GM23248 (cell line): Measurements from ENCODE around the gene DARS1. TPM values are rescaled to one million over a fixed set of nuclear protein-coding genes. Genes with fewer than 3 reads are reported as not detected.

Experiments
- DNase-seq: peaks from one replicate; pipeline ENCODE4 v3.0.0-alpha.2; 2015
- H2AFZ ChIP-seq: fragments of 200-600 bp; sonication (generic); 2 replicates; pipeline ENCODE4 v1.6.1; 2016; ENCODE audit warnings: antibody characterized with exemption
- H3F3A ChIP-seq: fragments of 200-600 bp; sonication (generic); 2 replicates; pipeline ENCODE4 v1.6.1; 2016; ENCODE audit warnings: mild to moderate bottlenecking, antibody characterized with exemption, mixed run types; ENCODE audit not compliant: insufficient read depth
- H3K27ac ChIP-seq: fragments of 200-600 bp; sonication (generic); 2 replicates; pipeline ENCODE4 v1.5.1; 2016; ENCODE audit warnings: mild to moderate bottlenecking
- H3K27me3 ChIP-seq: fragments of 200-600 bp; sonication (generic); replicated peaks from 2 replicates; pipeline ENCODE4 v1.6.1; 2016; ENCODE audit warnings: mild to moderate bottlenecking; ENCODE audit not compliant: insufficient read depth
- H3K36me3 ChIP-seq: fragments of 200-600 bp; sonication (generic); 2 replicates; pipeline ENCODE4 v1.6.1; 2016; ENCODE audit warnings: low read depth, mild to moderate bottlenecking
- H3K4me1 ChIP-seq: fragments of 200-600 bp; sonication (generic); 2 replicates; pipeline ENCODE4 v1.6.1; 2016; ENCODE audit warnings: mild to moderate bottlenecking; ENCODE audit not compliant: insufficient read depth
- H3K4me2 ChIP-seq: fragments of 200-600 bp; sonication (generic); one replicate; pipeline ENCODE4 v1.6.1; 2016; ENCODE audit warnings: mild to moderate bottlenecking; ENCODE audit not compliant: unreplicated experiment
- H3K4me3 ChIP-seq: fragments of 200-600 bp; sonication (generic); 2 replicates; pipeline ENCODE4 v1.5.1; 2016; ENCODE audit warnings: mild to moderate bottlenecking
- H3K79me2 ChIP-seq: fragments of 200-600 bp; sonication (generic); 2 replicates; pipeline ENCODE4 v1.6.1; 2016; ENCODE audit warnings: mild to moderate bottlenecking; ENCODE audit not compliant: insufficient read depth
- H3K9ac ChIP-seq: fragments of 200-600 bp; sonication (generic); 2 replicates; pipeline ENCODE4 v1.6.1; 2016; ENCODE audit warnings: mild to moderate bottlenecking
- H3K9me2 ChIP-seq: fragments of 200-600 bp; sonication (generic); 2 replicates; pipeline ENCODE4 v1.6.1; 2016; ENCODE audit warnings: mixed run types, mild to moderate bottlenecking, moderate library complexity; ENCODE audit not compliant: insufficient read depth
- H3K9me3 ChIP-seq: fragments of 200-600 bp; sonication (generic); one replicate; pipeline ENCODE4 v1.6.1; 2017; ENCODE audit warnings: low read depth
- H4K20me1 ChIP-seq: fragments of 200-600 bp; sonication (generic); 2 replicates; pipeline ENCODE4 v1.6.0; 2016; ENCODE audit not compliant: insufficient read depth
- EZH2 ChIP-seq: fragments of 200-600 bp; sonication (generic); IDR thresholded peaks from 2 replicates; pipeline ENCODE4 v1.6.1; 2018; ENCODE audit warnings: antibody characterized with exemption, mild to moderate bottlenecking; ENCODE audit not compliant: insufficient read depth, poor library complexity, severe bottlenecking
- EZH2phosphoT487 ChIP-seq: fragments of 200-600 bp; sonication (generic); IDR thresholded peaks from 2 replicates; pipeline ENCODE4 v1.6.1; 2018; ENCODE audit warnings: antibody characterized with exemption, moderate library complexity, mild to moderate bottlenecking, low read depth; ENCODE audit not compliant: insufficient read depth
- WGBS, 2 experiments: methylation state at CpG; one replicate each; pipeline ENCODE4 v1.1.6; 2015 to 2017; ENCODE audit warnings: low lambda C conversion rate in 2 of 2, low coverage in 1 of 2; ENCODE audit errors: missing lambda C conversion rate in 2 of 2; 5-methylcytosine and 5-hydroxymethylcytosine counted together
- in situ Hi-C: fragments of 300-500 bp; cut with MboI; formaldehyde crosslinking; loops from 2 replicates; pipeline ENCODE4 v1.15.0; 2020
- polyA plus RNA-seq: library from polyadenylated mRNA; unstranded; fragments of >200 nt; fragmentation: Nextera tagmentation; extraction: Ambion mirVana; gene quantifications from 2 replicates; pipeline ENCODE4 v1.2.1, GENCODE V29; 2016
- total RNA-seq: library from RNA; depleted of rRNA; stranded (reverse); fragments of >200 nt; shearing (Covaris generic); gene quantifications from 2 replicates; pipeline ENCODE4 v1.2.3, GENCODE V29; 2014

The DARS1 gene
- total and polyA plus RNA-seq, 2 experiments from 2014 or later = 109 to 121 TPM

DNA sequence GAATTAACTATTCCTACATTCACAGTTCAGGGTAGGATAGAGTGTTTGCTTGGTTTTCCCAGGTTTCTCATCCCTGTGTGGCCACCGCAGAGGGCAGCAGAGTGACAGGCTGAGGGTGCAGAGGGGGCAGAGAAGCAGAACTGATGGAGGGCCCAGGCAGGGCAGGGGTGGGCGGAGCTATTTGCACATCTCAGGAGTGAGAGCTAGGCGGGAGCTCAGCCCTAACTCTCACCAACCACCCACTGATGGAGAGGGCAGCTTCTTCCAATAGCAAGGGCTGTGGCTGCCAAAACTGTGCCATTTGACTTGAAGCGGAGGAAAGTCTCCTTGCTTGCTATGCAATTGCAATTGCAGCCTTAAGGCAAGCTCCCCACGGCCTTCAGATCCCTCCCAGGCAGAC, 12.0 kb upstream of the DARS1 start:
- H3K4me2 ChIP-seq = no peak overlapping the region
- no peaks in the 10 kb centered on the region for H3K27me3 ChIP-seq
- no peaks in the 10 kb centered on the region for H3K9me2 ChIP-seq
- no peaks in the 10 kb centered on the region for H3F3A ChIP-seq
- no peaks in the 10 kb centered on the region for H3K36me3 ChIP-seq
- in situ Hi-C loops = no loop called here
- H3K79me2 ChIP-seq = no peaks in the 10 kb centered on the region
- H3K4me1 ChIP-seq = no peaks in the 10 kb centered on the region
- no peak overlapping the region for H2AFZ ChIP-seq
- DNase-seq = no peak
- no peak overlapping the region for H3K27ac ChIP-seq
- no peaks in the 10 kb centered on the region for H3K9me3 ChIP-seq
- H3K9ac ChIP-seq = no peak overlapping the region
- H4K20me1 ChIP-seq = no peaks in the 10 kb centered on the region
- 58 to 62% methylated on average over 5 of the region's 5 CpGs for WGBS, 2 experiments
- no peak overlapping the region for H3K4me3 ChIP-seq
- no peak for TF ChIP-seq EZH2
- no peak for TF ChIP-seq EZH2phosphoT487

DNA sequence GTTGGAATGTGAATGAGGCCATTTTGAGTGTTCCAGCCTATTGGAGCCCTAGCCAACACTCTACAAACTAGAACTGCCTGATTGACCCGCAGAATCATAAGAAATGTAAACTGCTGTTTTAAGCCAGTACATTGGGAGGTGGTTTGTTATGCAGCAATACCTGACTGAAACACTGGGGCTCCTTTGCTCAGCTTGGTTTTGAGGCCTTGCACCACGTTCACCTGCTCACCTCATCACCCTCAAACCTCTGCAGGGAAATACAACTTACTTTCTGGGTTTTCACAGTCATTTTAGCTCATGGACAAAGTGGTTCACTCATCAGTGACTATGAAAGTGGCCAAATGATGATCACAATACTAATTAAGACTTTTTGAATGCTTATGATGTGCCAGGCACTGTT, 10.9 kb upstream of the DARS1 start:
- no peak overlapping the region for H3K4me3 ChIP-seq
- no peaks in the 10 kb centered on the region for H3K79me2 ChIP-seq
- H3K27ac ChIP-seq = no peak overlapping the region
- H3K9me2 ChIP-seq = no peaks in the 10 kb centered on the region
- no peak overlapping the region for H2AFZ ChIP-seq
- H3K9me3 ChIP-seq = no peaks in the 10 kb centered on the region
- no peaks in the 10 kb centered on the region for H3F3A ChIP-seq
- no peak for TF ChIP-seq EZH2phosphoT487
- no peak for TF ChIP-seq EZH2
- H3K9ac ChIP-seq = no peak overlapping the region
- WGBS, 2 experiments = 48 to 51% methylated on average over 2 of the region's 2 CpGs
- H4K20me1 ChIP-seq = no peaks in the 10 kb centered on the region
- in situ Hi-C loops = no loop called here
- no peak for DNase-seq
- no peaks in the 10 kb centered on the region for H3K36me3 ChIP-seq
- no peaks in the 10 kb centered on the region for H3K4me1 ChIP-seq
- H3K27me3 ChIP-seq = no peaks in the 10 kb centered on the region
- H3K4me2 ChIP-seq = no peak overlapping the region

DNA sequence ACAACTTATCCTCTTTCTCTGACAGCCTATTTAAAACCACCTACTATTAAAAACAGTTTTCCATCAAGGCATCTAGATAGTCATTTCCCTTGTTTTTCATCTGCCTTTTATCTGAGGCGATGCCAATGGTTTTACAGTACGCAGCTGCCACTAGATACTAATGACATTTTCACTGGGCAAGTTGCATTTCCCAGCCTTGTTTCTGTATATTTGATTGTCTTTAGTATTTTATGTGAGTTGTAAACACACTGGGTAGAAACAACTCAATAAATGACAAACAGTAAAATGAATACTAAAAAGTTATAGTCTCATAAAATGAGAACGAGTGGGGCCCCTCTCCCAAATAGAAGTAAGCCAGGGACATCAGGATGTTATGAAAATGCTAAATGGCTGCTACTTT, 8.9 kb upstream of the DARS1 start:
- H3K27ac ChIP-seq = no peak overlapping the region
- 67 to 73% methylated on average over 3 of the region's 3 CpGs for WGBS, 2 experiments
- no peaks in the 10 kb centered on the region for H3K9me2 ChIP-seq
- H4K20me1 ChIP-seq = no peaks in the 10 kb centered on the region
- H3K9ac ChIP-seq = no peak overlapping the region
- H3K9me3 ChIP-seq = no peaks in the 10 kb centered on the region
- no peak for TF ChIP-seq EZH2
- TF ChIP-seq EZH2phosphoT487 = no peak
- no peak for DNase-seq
- no peaks in the 10 kb centered on the region for H3K36me3 ChIP-seq
- no peaks in the 10 kb centered on the region for H3K27me3 ChIP-seq
- H2AFZ ChIP-seq = no peak overlapping the region
- H3K4me1 ChIP-seq = no peaks in the 10 kb centered on the region
- in situ Hi-C loops = no loop called here
- no peak overlapping the region for H3K4me2 ChIP-seq
- no peak overlapping the region for H3K4me3 ChIP-seq
- no peaks in the 10 kb centered on the region for H3F3A ChIP-seq
- no peaks in the 10 kb centered on the region for H3K79me2 ChIP-seq

DNA sequence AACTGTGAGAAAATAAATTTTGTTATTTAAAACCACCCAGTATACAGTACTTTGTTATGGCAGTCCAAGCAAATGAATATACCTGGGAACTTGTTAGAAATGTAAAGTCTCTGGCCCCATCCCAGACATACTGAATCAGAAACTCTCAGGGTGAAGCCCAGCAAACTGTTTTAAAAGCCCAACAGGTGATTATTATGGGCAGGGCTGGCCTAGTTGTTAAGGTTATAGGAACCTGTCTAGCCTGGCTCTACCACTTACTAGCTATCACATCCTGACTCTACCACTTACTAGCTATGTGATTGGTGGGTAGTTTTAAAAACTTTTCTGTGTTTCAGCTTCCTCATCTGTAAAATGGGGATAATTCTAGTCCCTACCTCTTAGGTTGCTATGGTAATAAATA, 8.0 kb upstream of the DARS1 start:
- H3K27me3 ChIP-seq = no peaks in the 10 kb centered on the region
- no peak for TF ChIP-seq EZH2phosphoT487
- H3K36me3 ChIP-seq = no peaks in the 10 kb centered on the region
- in situ Hi-C loops = no loop called here
- H3K27ac ChIP-seq = no peak overlapping the region
- H3K9me3 ChIP-seq = no peaks in the 10 kb centered on the region
- no peak for DNase-seq
- H4K20me1 ChIP-seq = no peaks in the 10 kb centered on the region
- H3K79me2 ChIP-seq = no peaks in the 10 kb centered on the region
- no peak overlapping the region for H2AFZ ChIP-seq
- H3K4me1 ChIP-seq = no peaks in the 10 kb centered on the region
- H3K4me3 ChIP-seq = no peak overlapping the region
- no peak overlapping the region for H3K9ac ChIP-seq
- no peaks in the 10 kb centered on the region for H3F3A ChIP-seq
- H3K4me2 ChIP-seq = no peak overlapping the region
- H3K9me2 ChIP-seq = no peaks in the 10 kb centered on the region

DNA sequence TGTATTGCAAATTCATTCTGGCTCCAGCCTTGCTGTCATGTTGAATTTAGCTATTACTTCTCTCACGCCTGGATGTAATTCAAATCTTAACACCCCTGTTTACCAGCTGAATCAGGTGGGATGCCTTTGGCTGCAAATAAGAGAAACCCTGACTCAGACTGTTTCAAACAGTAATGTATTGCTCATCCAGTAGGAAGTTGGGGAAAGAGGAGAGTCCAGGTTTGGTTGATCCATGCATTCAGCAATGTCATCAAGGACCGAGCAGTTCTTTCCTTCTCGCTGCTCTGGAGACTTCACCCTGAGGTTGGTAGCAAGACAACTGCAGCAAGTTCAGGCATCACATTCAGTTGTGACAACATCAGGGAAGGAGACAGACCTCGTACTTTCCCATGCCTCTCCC, 6.4 kb upstream of the DARS1 start:
- Histone ChIP-seq H4K20me1 (no peaks in the 10 kb centered on the region), H3K27me3 (no peaks in the 10 kb centered on the region), H3K36me3 (no peaks in the 10 kb centered on the region), H3K4me2 (no peak overlapping the region), H3K79me2 (no peaks in the 10 kb centered on the region), H3K9me2 (no peaks in the 10 kb centered on the region), H3K4me3 (no peak overlapping the region), H3K9ac (no peak overlapping the region), H3F3A (0 out of 2 replicates have a peak, but pooled peaks cover 2% of the 10 kb centered on the region), H3K27ac (no peak overlapping the region), H3K9me3 (no peaks in the 10 kb centered on the region), H2AFZ (no peak overlapping the region), H3K4me1 (no peaks in the 10 kb centered on the region)
- WGBS, 2 experiments = 84 to 85% methylated on average over 4 of the region's 4 CpGs
- DNase-seq = no peak
- in situ Hi-C loops = no loop called here
- TF ChIP-seq EZH2phosphoT487 (no peak), EZH2 (no peak)
